B cell (primary cell): Measurements from ENCODE around the gene ADGRV1. TPM values are rescaled to one million over a fixed set of nuclear protein-coding genes. Genes with fewer than 3 reads are reported as not detected.

Experiments
- ATAC-seq: fragments of 200-7000 bp; cut with Tn5 transposase; one replicate; pipeline ENCODE4 v1.10.0; 2021; ENCODE audit warnings: low read depth, mild to moderate bottlenecking, moderate number of reproducible peaks, moderate library complexity
- CTCF ChIA-PET: fragments of 350-600 bp; sonication (Branson Sonifier 250); formaldehyde crosslinking; loops from one replicate; lab custom pipeline; 2021; ENCODE audit warnings: antibody characterized with exemption, inconsistent platforms; lab: Charles Lee
- POLR2A ChIA-PET: fragments of 350-600 bp; sonication (Branson Sonifier 250); formaldehyde crosslinking; loops from one replicate; lab custom pipeline; 2021; ENCODE audit warnings: antibody characterized with exemption; lab: Charles Lee
- DNase-seq: peaks from one replicate; pipeline ENCODE4 v3.0.0; 2013
- H2AFZ ChIP-seq: 2 replicates; pipeline ENCODE4 v1.6.1; 2012; ENCODE audit warnings: mild to moderate bottlenecking, low read depth, low read length; ENCODE audit not compliant: insufficient read depth, poor library complexity, severe bottlenecking
- H3K27ac ChIP-seq, 2 donors: 1 replicate in 1 of 2; 2 replicates in 1 of 2; pipeline ENCODE4 v1.5.1; 2012 to 2013; ENCODE audit warnings: low read length in 2 of 2, mild to moderate bottlenecking in 2 of 2, moderate library complexity in 1 of 2
- H3K27me3 ChIP-seq, 4 experiments: fragments of 200-600 bp in 1 of 4; sonication (generic) in 1 of 4; replicated peaks in 1 of 4; 1 replicate in 2 of 4; 2 replicates in 2 of 4; pipeline versions ENCODE4 v1.6.1 to v1.7.0; 2013 to 2016; ENCODE audit warnings: low read length in 3 of 4, mild to moderate bottlenecking in 2 of 4, mixed read lengths in 1 of 4, moderate library complexity in 1 of 4; ENCODE audit not compliant: insufficient read depth in 4 of 4, control insufficient read depth in 3 of 4; ENCODE audit errors: control extremely low read depth in 1 of 4
- H3K36me3 ChIP-seq, 2 experiments: replicated peaks in 1 of 2; 1 replicate in 1 of 2; 2 replicates in 1 of 2; pipeline versions ENCODE4 v1.6.1 to v1.7.1; 2013; ENCODE audit warnings: low read length in 1 of 2; ENCODE audit not compliant: insufficient read depth in 2 of 2, control insufficient read depth in 1 of 2; ENCODE audit errors: control extremely low read depth in 1 of 2, extremely low read depth in 1 of 2
- H3K4me1 ChIP-seq, 2 donors: fragments of 200-600 bp in 1 of 2; sonication (generic) in 1 of 2; 1 replicate in 1 of 2; 2 replicates in 1 of 2; pipeline versions ENCODE4 v1.5.1 to v1.6.1; 2013 to 2017; ENCODE audit warnings: low read length in 2 of 2; ENCODE audit not compliant: control insufficient read depth in 2 of 2, insufficient read depth in 2 of 2
- H3K4me2 ChIP-seq: replicated peaks from 2 replicates; pipeline ENCODE3; 2012; ENCODE audit warnings: mild to moderate bottlenecking, low read depth, low read length; ENCODE audit not compliant: poor library complexity, severe bottlenecking
- H3K4me3 ChIP-seq, 5 experiments: fragments of 200-600 bp in 1 of 5; sonication (generic) in 1 of 5; 1 replicate in 3 of 5; 2 replicates in 2 of 5; pipeline versions ENCODE4 v1.5.1 to v1.7.0; 2011 to 2016; ENCODE audit warnings: low read length in 4 of 5, mild to moderate bottlenecking in 4 of 5, low read depth in 2 of 5, control low read depth in 1 of 5, moderate library complexity in 1 of 5; ENCODE audit not compliant: insufficient read depth in 1 of 5; ENCODE audit errors: control extremely low read depth in 1 of 5, extremely low read depth in 1 of 5
- H3K79me2 ChIP-seq: fragments of 200-600 bp; sonication (generic); one replicate; pipeline ENCODE4 v1.6.0; 2016; ENCODE audit warnings: low read length; ENCODE audit not compliant: control insufficient read depth, insufficient read depth
- H3K9ac ChIP-seq: fragments of 200-600 bp; sonication (generic); 2 replicates; pipeline ENCODE4 v1.6.1; 2017; ENCODE audit warnings: mild to moderate bottlenecking, low read length, moderate library complexity
- H3K9me3 ChIP-seq, 3 donors: one replicate each; pipeline versions ENCODE4 v1.6.1 to v1.7.1; 2013; ENCODE audit warnings: low read length in 2 of 3; ENCODE audit not compliant: control insufficient read depth in 2 of 3, insufficient read depth in 1 of 3; ENCODE audit errors: control extremely low read depth in 1 of 3
- H4K20me1 ChIP-seq: 2 replicates; pipeline ENCODE4 v1.6.0; 2012; ENCODE audit warnings: mild to moderate bottlenecking, low read length; ENCODE audit not compliant: insufficient read depth, control insufficient read depth, poor library complexity, severe bottlenecking
- H3K27ac Mint-ChIP-seq: one replicate; pipeline ENCODE4 v1.8.0; 2021; ENCODE audit warnings: mixed read lengths
- H3K27me3 Mint-ChIP-seq: one replicate; pipeline ENCODE4 v1.8.0; 2021; ENCODE audit warnings: mixed read lengths
- H3K4me1 Mint-ChIP-seq: one replicate; pipeline ENCODE4 v1.8.0; 2021; ENCODE audit warnings: mixed read lengths
- H3K4me3 Mint-ChIP-seq: one replicate; pipeline ENCODE4 v1.8.0; 2021; ENCODE audit warnings: mixed read lengths
- H3K9me3 Mint-ChIP-seq: one replicate; pipeline ENCODE4 v1.8.0; 2022; ENCODE audit warnings: mixed read lengths; ENCODE audit not compliant: insufficient read depth
- EZH2 ChIP-seq: IDR thresholded peaks from 2 replicates; pipeline ENCODE4 v1.6.1; 2012; ENCODE audit warnings: borderline replicate concordance, low read depth, mild to moderate bottlenecking, moderate library complexity, low read length; ENCODE audit not compliant: insufficient read depth, poor library complexity, severe bottlenecking
- WGBS: methylation state at CpG from one replicate; pipeline ENCODE4 v1.1.5; 2013; ENCODE audit warnings: missing lambda C conversion rate; ENCODE audit not compliant: insufficient coverage; 5-methylcytosine and 5-hydroxymethylcytosine counted together
- intact Hi-C: fragments of 100-400 bp; cut with micrococcal nuclease; formaldehyde crosslinking; loops from one replicate; pipeline ENCODE4 v1.10.0; 2022
- polyA plus RNA-seq: library from polyadenylated mRNA; depleted of rRNA; stranded (reverse); fragments of >200 nt; gene quantifications from 2 replicates; pipeline ENCODE4 v1.2.3, GENCODE V29; 2012
- total RNA-seq, 2 donors: library from RNA; stranded (reverse); fragments of 120-200 nt in 1 of 2; gene quantifications; 1 replicate in 1 of 2; 2 replicates in 1 of 2; pipeline versions ENCODE4 v1.2.3 to v1.2.4, GENCODE V29; 2013 to 2022
- TF ChIP-seq, protein P1 (sequence below): fragments of 200-600 bp; IDR thresholded peaks from one replicate; pipeline ENCODE4 v1.8.0; 2022; ENCODE audit warnings: antibody characterized with exemption, mild to moderate bottlenecking

Gene ADGRV1
- total and polyA plus RNA-seq, 2 donors (not counting 1 experiment from before 2014, with no cell fraction given) = 0.07 TPM; not detected in 1

DNA sequence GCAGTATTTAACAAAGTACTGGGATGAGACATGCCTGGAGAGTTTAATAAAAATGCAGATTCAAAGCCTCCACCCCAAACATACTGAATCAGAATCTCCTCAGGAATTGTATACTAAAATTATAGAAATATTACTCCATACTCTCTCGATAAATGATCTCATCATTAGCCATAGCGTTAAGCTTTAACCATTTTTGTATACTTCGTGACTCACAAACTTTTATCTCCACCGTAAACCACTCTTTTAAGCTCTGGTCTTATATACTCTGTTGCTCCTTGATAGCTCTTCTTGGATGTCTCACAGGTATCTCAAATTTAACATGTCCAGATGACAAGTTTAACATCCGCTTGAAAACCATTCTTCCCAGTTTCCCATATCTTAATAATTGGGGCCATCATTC is 327.8 kb downstream of the ADGRV1 start:
- Histone ChIP-seq H3K9me3 (no peaks in the 10 kb centered on the region), H3K27me3 (no peaks in the 10 kb centered on the region), H4K20me1 (no peaks in the 10 kb centered on the region), H3K4me3 (no peak overlapping the region), H3K36me3 (no peaks in the 10 kb centered on the region), H3K9ac (no peak overlapping the region), H3K27ac (no peak overlapping the region), H3K79me2 (no peaks in the 10 kb centered on the region), H3K4me2 (no peak overlapping the region), H2AFZ (no peak overlapping the region), H3K4me1 (no peaks in the 10 kb centered on the region)
- peaks cover 17% of the 10 kb centered on the region for H3K27me3 Mint-ChIP-seq
- ChIA-PET CTCF (interaction anchor here (1.0 to 1.3 kb wide), 2 partner anchors 20 to 533 kb away, joined by 3 read pairs; no protein-coding TSS in a partner anchor), POLR2A (interaction anchor here (0.5 kb wide), 1 partner anchor 494 kb away, joined by 5 read pairs; no protein-coding TSS in a partner anchor)
- TF ChIP-seq EZH2 = no peak
- TF ChIP-seq, protein P1, sequence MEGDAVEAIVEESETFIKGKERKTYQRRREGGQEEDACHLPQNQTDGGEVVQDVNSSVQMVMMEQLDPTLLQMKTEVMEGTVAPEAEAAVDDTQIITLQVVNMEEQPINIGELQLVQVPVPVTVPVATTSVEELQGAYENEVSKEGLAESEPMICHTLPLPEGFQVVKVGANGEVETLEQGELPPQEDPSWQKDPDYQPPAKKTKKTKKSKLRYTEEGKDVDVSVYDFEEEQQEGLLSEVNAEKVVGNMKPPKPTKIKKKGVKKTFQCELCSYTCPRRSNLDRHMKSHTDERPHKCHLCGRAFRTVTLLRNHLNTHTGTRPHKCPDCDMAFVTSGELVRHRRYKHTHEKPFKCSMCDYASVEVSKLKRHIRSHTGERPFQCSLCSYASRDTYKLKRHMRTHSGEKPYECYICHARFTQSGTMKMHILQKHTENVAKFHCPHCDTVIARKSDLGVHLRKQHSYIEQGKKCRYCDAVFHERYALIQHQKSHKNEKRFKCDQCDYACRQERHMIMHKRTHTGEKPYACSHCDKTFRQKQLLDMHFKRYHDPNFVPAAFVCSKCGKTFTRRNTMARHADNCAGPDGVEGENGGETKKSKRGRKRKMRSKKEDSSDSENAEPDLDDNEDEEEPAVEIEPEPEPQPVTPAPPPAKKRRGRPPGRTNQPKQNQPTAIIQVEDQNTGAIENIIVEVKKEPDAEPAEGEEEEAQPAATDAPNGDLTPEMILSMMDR = no peak
- no peaks in the 10 kb centered on the region for H3K9me3 Mint-ChIP-seq
- no peak overlapping the region for H3K27ac Mint-ChIP-seq
- WGBS = 92% methylated on average over 5 of the region's 5 CpGs
- intact Hi-C loops = no loop called here
- no peak for ATAC-seq
- H3K4me3 Mint-ChIP-seq = no peak overlapping the region
- H3K4me1 Mint-ChIP-seq = no peaks in the 10 kb centered on the region
- DNase-seq = no peak

DNA sequence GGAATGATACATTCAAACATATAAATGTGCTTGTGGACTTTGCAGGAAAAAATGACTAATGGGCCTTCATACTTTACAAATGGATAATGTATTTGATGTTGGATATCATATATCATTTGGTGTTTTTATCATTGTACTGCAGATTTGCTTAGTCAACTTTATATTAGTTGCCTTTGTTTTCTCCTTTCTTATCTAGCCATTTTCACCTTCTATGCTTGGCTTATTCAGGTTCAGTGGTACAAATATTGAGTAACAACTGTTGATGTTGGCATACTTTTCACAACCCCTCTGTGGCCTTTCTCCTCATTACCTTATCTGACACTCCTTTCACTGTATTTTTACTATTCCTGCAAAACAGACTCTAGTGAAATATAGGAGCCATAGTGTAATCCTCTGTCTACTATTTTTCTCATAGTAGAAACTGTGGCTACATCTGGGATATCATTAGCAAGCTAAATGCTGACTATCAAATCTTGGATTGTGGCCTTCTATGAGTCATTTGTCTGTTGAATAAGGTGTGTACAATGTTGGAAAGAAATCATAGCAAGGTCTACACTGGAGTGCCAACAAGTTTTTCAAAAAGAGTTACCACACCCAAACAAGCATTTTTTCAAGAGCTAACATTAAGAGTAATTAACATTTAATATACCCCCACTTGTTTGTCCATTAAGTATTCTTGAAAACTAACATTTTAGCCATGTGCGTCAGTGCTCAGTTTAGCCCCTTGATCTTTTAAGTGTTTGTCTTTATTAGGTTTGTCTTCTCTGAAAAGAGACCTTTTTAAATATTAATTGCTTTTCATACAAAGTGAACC is 330.1 kb downstream of the ADGRV1 start:
- DNase-seq = no peak
- no peak for ATAC-seq
- H3K27me3 Mint-ChIP-seq = peaks cover 17% of the 10 kb centered on the region
- Histone ChIP-seq H3K4me2 (no peak overlapping the region), H3K27ac (no peak overlapping the region), H2AFZ (no peak overlapping the region), H3K9ac (no peak overlapping the region), H4K20me1 (no peaks in the 10 kb centered on the region), H3K79me2 (no peaks in the 10 kb centered on the region), H3K4me1 (no peaks in the 10 kb centered on the region), H3K4me3 (no peak overlapping the region), H3K36me3 (no peaks in the 10 kb centered on the region), H3K27me3 (no peaks in the 10 kb centered on the region), H3K9me3 (no peaks in the 10 kb centered on the region)
- no peak overlapping the region for H3K4me3 Mint-ChIP-seq
- H3K27ac Mint-ChIP-seq = no peak overlapping the region
- H3K9me3 Mint-ChIP-seq = no peaks in the 10 kb centered on the region
- TF ChIP-seq, protein P1 = no peak
- TF ChIP-seq EZH2 = no peak
- no peaks in the 10 kb centered on the region for H3K4me1 Mint-ChIP-seq
- ChIA-PET CTCF (no interaction called here), POLR2A (no interaction called here)
- intact Hi-C loops = no loop called here
- no CpG with 5 or more reads among the region's 1 CpG for WGBS
